DMS153 treated with DMSO at 0.1 percent for 48 hours (cell line): ENCODE results near the gene ABLIM2.

ENCODE experiments used
- DNase-seq: peaks from one replicate; lab custom pipeline; 2025; ENCODE audit not compliant: unreplicated experiment; lab: John Stamatoyannopoulos, UW

ABLIM2 gene

GRCh38 chr4:8073206-8073863 is 85.3 kb downstream of the ABLIM2 start:
- no peak for DNase-seq

- no peak for DNase-seq
Observed at GRCh38 chr4:8072235-8072968, 86.2 kb downstream of the ABLIM2 start.

GRCh38 chr4:8071766-8072165 is 86.8 kb downstream of the ABLIM2 start:
- DNase-seq = no peak

GRCh38 chr4:8070736-8071718 is 87.6 kb downstream of the ABLIM2 start:
- no peak for DNase-seq

GRCh38 chr4:8069102-8069752 is 89.4 kb downstream of the ABLIM2 start:
- DNase-seq = no peak

- DNase-seq = no peak
Observed at GRCh38 chr4:8067945-8068896, 90.4 kb downstream of the ABLIM2 start.

- DNase-seq = no peak
Observed at GRCh38 chr4:8067274-8067936, 91.2 kb downstream of the ABLIM2 start.

- DNase-seq = no peak
Observed at GRCh38 chr4:8066336-8066931, 92.2 kb downstream of the ABLIM2 start.

- DNase-seq = no peak
Observed at GRCh38 chr4:8063974-8064563, 94.5 kb downstream of the ABLIM2 start.

GRCh38 chr4:8061573-8061972 is 97.0 kb downstream of the ABLIM2 start:
- DNase-seq = no peak

GRCh38 chr4:8061145-8061544 is 97.5 kb downstream of the ABLIM2 start:
- DNase-seq = no peak

GRCh38 chr4:8060632-8061031 is 98.0 kb downstream of the ABLIM2 start:
- no peak for DNase-seq

- DNase-seq = no peak
Observed at GRCh38 chr4:8058031-8058479, 100.6 kb downstream of the ABLIM2 start.

GRCh38 chr4:8055206-8055605 is 103.4 kb downstream of the ABLIM2 start:
- no peak for DNase-seq

GRCh38 chr4:8053688-8054449 is 104.7 kb downstream of the ABLIM2 start:
- no peak for DNase-seq

GRCh38 chr4:8052160-8052691 is 106.4 kb downstream of the ABLIM2 start:
- DNase-seq = no peak

GRCh38 chr4:8051644-8052043 is 107.0 kb downstream of the ABLIM2 start:
- no peak for DNase-seq
